Duodenal mucosa (tissue), 2 donors: ENCODE data around the gene ATP5ME.
"Not testable (repeated sequence)": the region's sequence is repeated elsewhere in the genome, so short reads cannot be mapped to it uniquely, and the experiment has no call there.

Source experiments
- H3K27ac ChIP-seq: one replicate; pipeline ENCODE4 v1.7.0; 2013; ENCODE audit warnings: low read depth, low read length
- H3K27me3 ChIP-seq, 2 donors: one replicate each; pipeline ENCODE4 v1.7.0; 2013; ENCODE audit warnings: low read length in 2 of 2, control low read depth in 1 of 2; ENCODE audit not compliant: insufficient read depth in 2 of 2, control insufficient read depth in 1 of 2
- H3K36me3 ChIP-seq, 2 donors: one replicate each; pipeline ENCODE4 v1.7.0; 2013; ENCODE audit warnings: low read length in 2 of 2, control low read depth in 1 of 2; ENCODE audit not compliant: insufficient read depth in 2 of 2, control insufficient read depth in 1 of 2
- H3K4me1 ChIP-seq, 2 donors: one replicate each; pipeline ENCODE4 v1.7.0; 2013; ENCODE audit warnings: low read length in 2 of 2, control low read depth in 1 of 2; ENCODE audit not compliant: insufficient read depth in 2 of 2, control insufficient read depth in 1 of 2
- H3K4me3 ChIP-seq, 2 donors: one replicate each; pipeline ENCODE4 v1.7.0; 2013; ENCODE audit warnings: low read length in 2 of 2, low read depth in 1 of 2
- H3K9ac ChIP-seq, 2 donors: one replicate each; pipeline ENCODE4 v1.7.0; 2013; ENCODE audit warnings: low read length in 2 of 2, low read depth in 1 of 2
- H3K9me3 ChIP-seq, 2 donors: one replicate each; pipeline ENCODE4 v1.7.0; 2013; ENCODE audit warnings: low read length in 2 of 2, control low read depth in 1 of 2; ENCODE audit not compliant: control insufficient read depth in 1 of 2

Gene ATP5ME

GRCh38 chr4:712916-713632, 39.0 kb upstream of the ATP5ME start:
- Histone ChIP-seq H3K27me3 (no peaks in the 10 kb centered on the region), H3K9ac (no peak overlapping the region), H3K36me3 (peaks cover 9 to 13% of the 10 kb centered on the region in 2 donors), H3K4me3 (no peak overlapping the region), H3K27ac (no peak overlapping the region), H3K9me3 (no peaks in the 10 kb centered on the region), H3K4me1 (peaks cover 5 to 14% of the 10 kb centered on the region in 2 donors)

- H3K4me1 ChIP-seq: peaks cover 6 to 10% of the 10 kb centered on the region in 2 donors
- no peaks in the 10 kb centered on the region for H3K27me3 ChIP-seq
- H3K36me3 ChIP-seq: peaks cover 9 to 13% of the 10 kb centered on the region in 2 donors
Observed at GRCh38 chr4:712093-712492, 38.0 kb upstream of the ATP5ME start.

GRCh38 chr4:710916-711315, 36.8 kb upstream of the ATP5ME start:
- Histone ChIP-seq H3K36me3 (peaks cover 9 to 13% of the 10 kb centered on the region in 2 donors), H3K9ac (no peak overlapping the region), H3K9me3 (no peaks in the 10 kb centered on the region), H3K4me1 (peaks cover 6 to 15% of the 10 kb centered on the region in 2 donors), H3K27me3 (no peaks in the 10 kb centered on the region), H3K27ac (no peak overlapping the region), H3K4me3 (no peak overlapping the region)

More at GRCh38 chr4:712093-712492, 38.0 kb upstream of the ATP5ME start:
- Histone ChIP-seq H3K27ac (no peak overlapping the region), H3K9me3 (no peaks in the 10 kb centered on the region), H3K4me3 (no peak overlapping the region), H3K9ac (no peak overlapping the region)

GRCh38 chr4:710116-710515, 36.0 kb upstream of the ATP5ME start:
- no peaks in the 10 kb centered on the region for H3K27me3 ChIP-seq
- peaks cover 8 to 18% of the 10 kb centered on the region in 2 donors for H3K4me1 ChIP-seq
- H3K36me3 ChIP-seq: peaks cover 9 to 13% of the 10 kb centered on the region in 2 donors
- H3K9ac ChIP-seq: no peak overlapping the region
- H3K9me3 ChIP-seq: no peaks in the 10 kb centered on the region
- H3K27ac ChIP-seq: no peak overlapping the region
- H3K4me3 ChIP-seq: no peak overlapping the region

- Histone ChIP-seq H3K27ac (no peak overlapping the region), H3K9ac (no peak overlapping the region), H3K4me3 (no peak overlapping the region), H3K27me3 (no peaks in the 10 kb centered on the region), H3K36me3 (peaks cover 7 to 10% of the 10 kb centered on the region in 2 donors), H3K4me1 (peaks cover 12 to 22% of the 10 kb centered on the region in 2 donors), H3K9me3 (no peaks in the 10 kb centered on the region)
Observed at GRCh38 chr4:709348-709747, 35.3 kb upstream of the ATP5ME start.

- peaks cover 3 to 8% of the 10 kb centered on the region in 2 donors for H3K36me3 ChIP-seq
- H3K4me3 ChIP-seq: no peak overlapping the region
- H3K27ac ChIP-seq: no peak overlapping the region
- H3K9ac ChIP-seq: no peak overlapping the region
- H3K4me1 ChIP-seq: peaks cover 12 to 22% of the 10 kb centered on the region in 2 donors
- H3K27me3 ChIP-seq: no peaks in the 10 kb centered on the region
- H3K9me3 ChIP-seq: no peaks in the 10 kb centered on the region
Observed at GRCh38 chr4:708631-708933, 34.5 kb upstream of the ATP5ME start.

GRCh38 chr4:707929-708630, 34.0 kb upstream of the ATP5ME start:
- no peak overlapping the region for H3K4me3 ChIP-seq
- no peak overlapping the region for H3K27ac ChIP-seq
- H3K9ac ChIP-seq: no peak overlapping the region
- no peaks in the 10 kb centered on the region for H3K27me3 ChIP-seq
- H3K4me1 ChIP-seq: peaks cover 12 to 22% of the 10 kb centered on the region in 2 donors
- H3K36me3 ChIP-seq: peaks cover 3 to 8% of the 10 kb centered on the region in 2 donors
- no peaks in the 10 kb centered on the region for H3K9me3 ChIP-seq

GRCh38 chr4:706834-707598, 32.9 kb upstream of the ATP5ME start:
- H3K4me1 ChIP-seq: peaks cover 12 to 22% of the 10 kb centered on the region in 2 donors
- H3K36me3 ChIP-seq: peaks cover 3 to 8% of the 10 kb centered on the region in 2 donors
- H3K27ac ChIP-seq: no peak overlapping the region
- peak overlapping the region; percentile 47 to 97 for H3K9ac ChIP-seq
- H3K9me3 ChIP-seq: no peaks in the 10 kb centered on the region
- peak overlapping the region; percentile 43 to 62 for H3K4me3 ChIP-seq
- no peaks in the 10 kb centered on the region for H3K27me3 ChIP-seq

- peak overlapping the region; percentile 50 for H3K27ac ChIP-seq
- H3K27me3 ChIP-seq: not testable (repeated sequence)
Observed at GRCh38 chr4:706083-706633, 32.1 kb upstream of the ATP5ME start.

More at GRCh38 chr4:706083-706633, 32.1 kb upstream of the ATP5ME start:
- peak overlapping the region; percentile 88 to 97 for H3K9ac ChIP-seq
- H3K9me3 ChIP-seq, H3K36me3 ChIP-seq: not testable (repeated sequence)
- peak overlapping the region; percentile 79 to 81 for H3K4me3 ChIP-seq
- peaks cover 12 to 22% of the 10 kb centered on the region in 2 donors for H3K4me1 ChIP-seq
